Esophagus (tissue), 2 donors: ENCODE results near the gene OR52E1. TPM values are rescaled to one million over a fixed set of nuclear protein-coding genes. Genes with fewer than 3 reads are reported as not detected.

Experiments
- H3K27ac ChIP-seq, 2 donors: one replicate each; pipeline ENCODE4 v1.5.1; 2013; ENCODE audit warnings: low read depth in 2 of 2, mild to moderate bottlenecking in 2 of 2, inconsistent platforms in 1 of 2, low read length in 1 of 2, moderate library complexity in 1 of 2
- H3K27me3 ChIP-seq, 2 donors: one replicate each; pipeline ENCODE4 v1.6.1; 2013; ENCODE audit warnings: low read length in 2 of 2, control low read depth in 1 of 2, mild to moderate bottlenecking in 1 of 2; ENCODE audit not compliant: insufficient read depth in 2 of 2, control insufficient read depth in 1 of 2
- H3K36me3 ChIP-seq, 2 donors: one replicate each; pipeline ENCODE4 v1.6.1; 2013; ENCODE audit warnings: low read length in 1 of 2; ENCODE audit not compliant: control insufficient read depth in 2 of 2, insufficient read depth in 2 of 2
- H3K4me1 ChIP-seq, 2 donors: one replicate each; pipeline ENCODE4 v1.6.1; 2013; ENCODE audit warnings: low read length in 1 of 2; ENCODE audit not compliant: control insufficient read depth in 2 of 2, insufficient read depth in 2 of 2
- H3K4me3 ChIP-seq, 2 donors: one replicate each; pipeline ENCODE4 v1.5.1; 2013; ENCODE audit warnings: low read length in 2 of 2, mild to moderate bottlenecking in 2 of 2, low read depth in 1 of 2, moderate library complexity in 1 of 2
- H3K9me3 ChIP-seq, 2 donors: one replicate each; pipeline ENCODE4 v1.6.1; 2013; ENCODE audit warnings: mild to moderate bottlenecking in 2 of 2, low read depth in 1 of 2, low read length in 1 of 2, moderate library complexity in 1 of 2; ENCODE audit not compliant: control insufficient read depth in 2 of 2, insufficient read depth in 1 of 2
- WGBS, 2 donors: extraction: QIAGEN DNeasy Blood & Tissue Kit; methylation state at CpG; one replicate each; pipeline ENCODE4 v1.1.7; 2013; 5-methylcytosine and 5-hydroxymethylcytosine counted together
- polyA plus RNA-seq, 2 donors: library from polyadenylated mRNA; stranded (reverse); fragments of 200-250 nt; gene quantifications; one replicate each; pipeline ENCODE4 v1.2.3, GENCODE V29; 2013
- donor health status: healthy with polysubstance abuse.
- donor health status: Bipolar disorder and iron deficiency.

OR52E1 gene
- polyA plus RNA-seq, 2 donors: not detected

- no peaks in the 10 kb centered on the region for H3K4me1 ChIP-seq
- H3K27me3 ChIP-seq: no peaks in the 10 kb centered on the region
- no peak overlapping the region for H3K27ac ChIP-seq
- WGBS, 2 donors: 55 to 56% methylated on average over 2 of the region's 2 CpGs
- no peak overlapping the region for H3K4me3 ChIP-seq
- no peaks in the 10 kb centered on the region for H3K9me3 ChIP-seq
- H3K36me3 ChIP-seq: no peaks in the 10 kb centered on the region
Measured at GRCh38 chr11:5102246-5102645, 32.9 kb downstream of the OR52E1 start.

DNA sequence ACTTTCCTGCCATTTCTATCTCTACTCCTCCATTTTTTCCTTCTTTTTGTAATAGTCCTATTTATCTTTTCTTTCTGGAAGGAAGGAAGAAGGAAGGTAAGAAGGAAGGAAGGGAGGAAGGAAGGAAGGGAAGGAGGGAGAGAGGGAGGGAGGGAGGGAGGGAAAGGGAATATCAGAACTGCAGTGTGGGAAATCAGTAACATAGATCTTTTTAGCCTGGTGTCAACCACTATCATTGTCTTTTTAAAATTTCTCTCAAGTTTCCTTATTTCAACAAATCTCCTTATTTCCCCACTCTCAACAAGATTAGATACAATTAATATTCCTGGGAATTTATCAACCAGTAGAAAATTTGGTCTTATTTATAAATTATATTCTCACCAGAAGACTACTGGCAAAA lies 33.7 kb downstream of the OR52E1 start:
- Histone ChIP-seq H3K36me3 (no peaks in the 10 kb centered on the region), H3K4me3 (no peak overlapping the region), H3K27me3 (no peaks in the 10 kb centered on the region), H3K4me1 (no peaks in the 10 kb centered on the region), H3K9me3 (no peaks in the 10 kb centered on the region), H3K27ac (no peak overlapping the region)

DNA sequence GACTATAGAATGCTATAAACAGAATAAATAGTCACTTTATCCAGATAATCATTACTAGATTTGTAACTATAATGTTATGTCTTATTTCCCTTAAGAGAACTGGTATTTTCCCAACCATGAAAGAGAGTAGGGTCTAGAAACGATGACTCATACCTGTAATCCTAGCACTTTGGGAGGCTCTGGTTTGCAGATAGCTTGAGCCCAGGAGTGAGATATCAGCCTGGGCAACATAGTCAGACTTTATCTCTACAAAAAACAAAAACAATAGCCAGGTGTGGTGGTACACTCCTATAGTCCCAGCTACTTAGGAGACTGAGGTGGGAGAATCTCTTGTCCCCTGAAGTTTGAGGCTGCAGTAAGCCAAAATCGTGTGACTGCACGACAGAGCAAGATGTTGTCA lies 37.9 kb downstream of the OR52E1 start:
- Histone ChIP-seq H3K27ac (no peak overlapping the region), H3K36me3 (no peaks in the 10 kb centered on the region), H3K4me1 (no peaks in the 10 kb centered on the region), H3K4me3 (no peak overlapping the region), H3K27me3 (no peaks in the 10 kb centered on the region), H3K9me3 (no peaks in the 10 kb centered on the region)
- 54 to 58% methylated on average over 3 of the region's 3 CpGs for WGBS, 2 donors

DNA sequence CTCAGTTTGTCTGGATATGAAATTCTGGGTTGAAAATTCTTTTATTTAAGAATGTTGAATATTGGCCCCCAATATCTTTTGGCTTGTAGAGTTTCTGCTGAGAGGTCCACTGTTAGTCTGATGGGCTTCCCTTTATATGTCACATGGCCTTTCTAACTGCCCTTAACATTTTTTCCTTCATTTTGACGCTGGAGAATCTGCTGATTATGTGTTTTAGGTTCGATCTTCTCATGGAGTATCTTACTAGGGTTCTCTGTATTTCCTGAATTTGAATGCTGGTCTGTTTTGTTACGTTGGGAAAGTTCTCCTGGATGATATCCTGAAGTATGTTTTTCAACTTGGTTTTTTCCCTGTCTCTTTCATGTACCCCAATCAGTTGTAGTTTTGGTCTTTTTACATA lies 46.0 kb downstream of the OR52E1 start:
- Histone ChIP-seq H3K36me3 (no peaks in the 10 kb centered on the region), H3K4me3 (no peak overlapping the region), H3K9me3 (no peaks in the 10 kb centered on the region), H3K27ac (no peak overlapping the region), H3K4me1 (no peaks in the 10 kb centered on the region), H3K27me3 (no peaks in the 10 kb centered on the region)
- 71 to 72% methylated on average over 3 of the region's 3 CpGs for WGBS, 2 donors

DNA sequence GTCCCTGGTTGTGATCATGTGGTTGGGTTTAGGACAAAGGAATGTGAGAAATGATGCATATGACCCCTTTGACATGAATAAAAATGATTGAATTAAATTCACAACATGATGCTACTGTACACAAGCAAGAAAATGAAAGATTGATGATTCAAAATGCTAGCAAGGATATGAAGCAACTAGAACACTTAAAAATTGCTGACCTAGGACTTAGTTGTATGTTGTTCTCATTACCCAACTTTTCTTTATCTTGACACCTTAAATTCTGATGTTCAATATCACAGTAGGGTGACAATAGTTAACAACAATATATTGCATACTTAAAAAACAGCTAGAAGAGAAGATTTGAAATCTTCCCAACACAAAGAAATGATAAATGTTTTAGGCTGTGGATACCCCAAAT lies 48.2 kb downstream of the OR52E1 start:
- Histone ChIP-seq H3K36me3 (no peaks in the 10 kb centered on the region), H3K27ac (no peak overlapping the region), H3K4me1 (no peaks in the 10 kb centered on the region)

DNA sequence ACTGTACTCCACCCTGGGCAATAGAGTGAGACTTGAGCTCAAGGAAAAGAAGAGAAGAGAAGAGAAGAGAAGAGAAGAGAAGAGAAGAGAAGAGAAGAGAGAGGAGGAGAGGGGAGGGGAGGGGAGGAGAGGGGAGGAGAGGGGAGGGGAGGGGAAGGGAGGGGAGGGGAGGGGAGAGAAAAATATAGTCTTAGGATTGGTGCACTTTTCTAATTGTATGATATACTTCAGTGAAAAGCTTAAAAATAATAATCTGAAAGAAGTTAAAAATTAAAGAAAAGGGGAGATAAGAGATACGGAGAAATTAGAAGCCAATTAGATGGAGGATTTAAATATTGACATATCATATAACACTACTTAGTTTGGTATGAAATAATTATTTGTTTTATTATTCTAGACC lies 49.5 kb downstream of the OR52E1 start:
- Histone ChIP-seq H3K9me3 (no peaks in the 10 kb centered on the region), H3K27me3 (no peaks in the 10 kb centered on the region), H3K4me3 (no peak overlapping the region), H3K4me1 (no peaks in the 10 kb centered on the region), H3K27ac (no peak overlapping the region), H3K36me3 (no peaks in the 10 kb centered on the region)
- WGBS, 2 donors: 70 to 74% methylated on average over 1 of the region's 1 CpG

More for the DNA sequence above, 48.2 kb downstream of the OR52E1 start:
- Histone ChIP-seq H3K9me3 (no peaks in the 10 kb centered on the region), H3K27me3 (no peaks in the 10 kb centered on the region), H3K4me3 (no peak overlapping the region)

Other genes with a start within 250 kb of the OR52E1 start
- gene OR51F2, start 248.3 kb upstream of the OR52E1 start, polyA plus RNA-seq: not detected
- not detected for gene OR51S1, start 220.4 kb upstream of the OR52E1 start, polyA plus RNA-seq
- gene OR51T1, start 187.7 kb upstream of the OR52E1 start, polyA plus RNA-seq: not detected
- not detected for gene OR51A7, start 165.8 kb upstream of the OR52E1 start, polyA plus RNA-seq
- not detected for gene OR51G2, start 150.2 kb upstream of the OR52E1 start, polyA plus RNA-seq
- gene OR51G1, start 145.2 kb upstream of the OR52E1 start, polyA plus RNA-seq: not detected
- gene OR51A4, start 122.0 kb upstream of the OR52E1 start, polyA plus RNA-seq: not detected
- not detected for gene OR51A2, start 113.9 kb upstream of the OR52E1 start, polyA plus RNA-seq
- gene OR51L1, start 74.7 kb upstream of the OR52E1 start, polyA plus RNA-seq: not detected
- gene OR52J3, start 23.0 kb upstream of the OR52E1 start, polyA plus RNA-seq: not detected
- not detected for gene OR52E2, start 9.9 kb upstream of the OR52E1 start, polyA plus RNA-seq
- not detected for gene OR52A5, start 68.8 kb downstream of the OR52E1 start, polyA plus RNA-seq
- gene OR52A1, start 85.2 kb downstream of the OR52E1 start, polyA plus RNA-seq: not detected
- not detected for gene OR51V1, start 131.1 kb downstream of the OR52E1 start, polyA plus RNA-seq
- gene HBB, start 157.5 kb downstream of the OR52E1 start, polyA plus RNA-seq: under 1 TPM; 0.41 to 0.53 TPM
- not detected for gene HBD, start 164.9 kb downstream of the OR52E1 start, polyA plus RNA-seq
- gene HBG1, start 180.3 kb downstream of the OR52E1 start, polyA plus RNA-seq: not detected
- gene HBG2, start 185.2 kb downstream of the OR52E1 start, polyA plus RNA-seq: not detected
- not detected for gene HBE1, start 200.4 kb downstream of the OR52E1 start, polyA plus RNA-seq
- not detected for gene OR51B4, start 232.4 kb downstream of the OR52E1 start, polyA plus RNA-seq